Fibroblast of lung (primary cell): Measurements from ENCODE around the gene CAPZB. TPM values are rescaled to one million over a fixed set of nuclear protein-coding genes. Genes with fewer than 3 reads are reported as not detected.
A peak's percentile ranks its signal among the peaks of the same experiment; 100 is the strongest.

ENCODE experiments used
- DNase-seq, 2 donors: peaks; one replicate each; pipeline versions ENCODE4 v3.0.0 to v3.0.0-alpha.2; 2010; ENCODE audit warnings: low read depth in 2 of 2
- H2AFZ ChIP-seq: 2 replicates; pipeline ENCODE4 v1.5.1; 2012; ENCODE audit warnings: low read length, control low read depth, inconsistent platforms
- H3K27ac ChIP-seq: 2 replicates; pipeline ENCODE4 v1.5.1; 2011; ENCODE audit warnings: low read length, control low read depth; ENCODE audit not compliant: insufficient read depth
- H3K27me3 ChIP-seq: 2 replicates; pipeline ENCODE4 v1.5.1; 2011; ENCODE audit warnings: mild to moderate bottlenecking, low read length; ENCODE audit not compliant: control insufficient read depth, insufficient read depth
- H3K36me3 ChIP-seq: 2 replicates; pipeline ENCODE4 v1.5.1; 2011; ENCODE audit warnings: low read length; ENCODE audit not compliant: control insufficient read depth, insufficient read depth
- H3K4me1 ChIP-seq: 2 replicates; pipeline ENCODE4 v1.5.1; 2011; ENCODE audit warnings: low read length; ENCODE audit not compliant: control insufficient read depth, insufficient read depth; ENCODE audit errors: extremely low read depth
- H3K4me2 ChIP-seq: 2 replicates; pipeline ENCODE4 v1.5.1; 2011; ENCODE audit warnings: low read length, control low read depth; ENCODE audit not compliant: insufficient read depth; ENCODE audit errors: extremely low read depth
- H3K4me3 ChIP-seq, 4 experiments: fragments of 200-600 bp in 1 of 4; sonication (generic) in 1 of 4; replicated peaks in 1 of 4; 2 replicates each; pipeline ENCODE4 v1.5.1; 2011 to 2016; ENCODE audit warnings: low read length in 4 of 4, low read depth in 3 of 4, mild to moderate bottlenecking in 3 of 4, control low read depth in 2 of 4, inconsistent platforms in 1 of 4, mixed read lengths in 1 of 4; ENCODE audit not compliant: insufficient read depth in 1 of 4; ENCODE audit errors: control extremely low read depth in 1 of 4
- H3K79me2 ChIP-seq: 2 replicates; pipeline ENCODE4 v1.5.1; 2012; ENCODE audit warnings: mild to moderate bottlenecking, low read length, inconsistent platforms; ENCODE audit not compliant: control insufficient read depth, insufficient read depth
- H3K9ac ChIP-seq: 2 replicates; pipeline ENCODE4 v1.5.1; 2011; ENCODE audit warnings: mild to moderate bottlenecking, low read length, control low read depth; ENCODE audit not compliant: insufficient read depth
- H3K9me3 ChIP-seq: 2 replicates; pipeline ENCODE4 v1.5.1; 2012; ENCODE audit warnings: low read depth, low read length; ENCODE audit not compliant: control insufficient read depth, insufficient read depth
- H4K20me1 ChIP-seq: 2 replicates; pipeline ENCODE4 v1.5.1; 2011; ENCODE audit warnings: low read length; ENCODE audit not compliant: control insufficient read depth, insufficient read depth; ENCODE audit errors: extremely low read depth
- CTCF ChIP-seq, 2 donors: IDR thresholded peaks in 1 of 2; conservative IDR thresholded peaks in 1 of 2; 1 replicate in 1 of 2; 2 replicates in 1 of 2; pipeline ENCODE4 v1.5.1; 2011 to 2012; ENCODE audit warnings: low read length in 2 of 2, control low read depth in 1 of 2, inconsistent platforms in 1 of 2, low read depth in 1 of 2, mild to moderate bottlenecking in 1 of 2
- EZH2 ChIP-seq: IDR thresholded peaks from 2 replicates; pipeline ENCODE4 v1.5.1; 2012; ENCODE audit warnings: low read length, control low read depth, mild to moderate bottlenecking; ENCODE audit errors: missing control alignments
- polyA plus RNA-seq, 2 donors: library from polyadenylated mRNA; depleted of rRNA in 1 of 2; stranded (reverse) in 1 of 2; unstranded in 1 of 2; fragments of >200 nt; gene quantifications; 2 replicates each; pipeline ENCODE4 v1.2.1, GENCODE V29; 2011 to 2012; ENCODE audit warnings: missing spikeins in 1 of 2
- total RNA-seq: library from RNA; depleted of rRNA; stranded (reverse); fragments of >200 nt; gene quantifications from 2 replicates; pipeline ENCODE4 v1.2.1, GENCODE V29; 2014

CAPZB gene
- total and polyA plus RNA-seq, 2 donors (not counting 1 experiment from before 2014, with no cell fraction given), result 104 to 495 TPM

DNA sequence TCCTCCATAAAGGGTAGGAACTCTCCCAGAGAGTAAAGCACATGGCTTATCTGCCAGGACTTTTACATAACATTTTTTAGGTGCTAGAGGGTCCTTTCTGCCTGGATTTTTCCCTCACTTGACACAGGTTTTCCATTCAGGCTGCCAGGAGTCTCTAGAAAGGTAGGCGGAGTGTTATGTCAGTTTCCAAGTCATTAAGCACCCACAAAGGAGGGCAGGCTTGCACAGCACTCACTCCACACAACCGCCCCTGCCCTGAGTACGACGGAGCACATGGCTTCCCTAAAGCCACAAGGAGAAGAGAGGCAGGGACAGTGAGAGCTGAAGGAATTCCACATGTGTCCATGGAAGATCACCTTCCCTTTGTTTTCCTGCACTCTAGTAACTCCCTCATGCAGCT is 55.7 kb downstream of the CAPZB start:
- peak in 1 of 2 donors; percentile 87 for DNase-seq
- Histone ChIP-seq H3K9me3 (no peaks in the 10 kb centered on the region), H3K27ac (peak overlapping the region; percentile 70), H2AFZ (no peak overlapping the region), H3K79me2 (peaks cover 91% of the 10 kb centered on the region), H3K4me1 (peaks cover 48% of the 10 kb centered on the region), H3K4me3 (no peak overlapping the region), H3K9ac (no peak overlapping the region), H3K36me3 (no peaks in the 10 kb centered on the region), H3K27me3 (no peaks in the 10 kb centered on the region), H3K4me2 (peak overlapping the region; percentile 61), H4K20me1 (peaks cover 2% of the 10 kb centered on the region)
- TF ChIP-seq EZH2, result no peak
- no peak for TF ChIP-seq CTCF (conservative IDR thresholded peaks at IDR 0.05 in 1 of 2, IDR thresholded peaks at IDR 0.05 in 1 of 2; ENCODE audit: low read depth in 1 of 2, low read length in 2 of 2)

DNA sequence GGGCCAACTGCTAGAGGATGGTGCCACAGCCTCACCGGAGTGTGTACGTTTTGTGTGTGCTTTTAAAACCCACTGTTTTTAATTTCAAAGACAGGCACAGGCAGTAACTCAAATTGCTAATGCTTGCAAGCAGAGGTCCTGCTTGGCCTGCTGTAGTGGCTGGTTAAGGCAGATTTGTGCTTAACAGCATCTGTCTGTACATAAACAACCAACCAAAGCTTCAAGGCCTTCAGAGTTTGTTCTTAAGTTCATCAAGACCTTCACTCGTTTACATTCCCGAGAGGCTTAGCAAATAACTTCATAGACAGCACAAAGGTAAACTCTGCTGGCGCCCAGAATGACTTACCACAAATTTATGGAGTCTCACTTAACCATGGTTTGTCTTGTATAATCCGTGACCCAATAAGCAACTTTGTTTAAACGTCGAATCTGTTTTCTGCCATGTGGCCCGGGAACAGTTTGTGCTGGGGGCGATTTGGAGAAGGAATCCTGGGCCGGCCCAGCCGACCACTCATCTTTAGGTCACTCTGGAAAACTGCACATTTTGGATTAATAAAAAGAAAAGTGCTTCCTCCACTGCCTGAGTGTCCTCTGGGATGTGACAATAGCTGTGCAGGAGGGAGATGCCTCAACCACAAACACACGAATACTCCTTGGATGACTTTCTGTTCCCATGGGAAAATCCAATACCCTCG is 58.1 kb downstream of the CAPZB start:
- peak; percentile 57 to 85 for DNase-seq
- no peak overlapping the region for H2AFZ ChIP-seq
- H3K4me3 ChIP-seq, result no peak overlapping the region
- no peak overlapping the region for H3K9ac ChIP-seq
- no peaks in the 10 kb centered on the region for H3K27me3 ChIP-seq
- H3K4me1 ChIP-seq, result peaks cover 42% of the 10 kb centered on the region
- H3K36me3 ChIP-seq, result no peaks in the 10 kb centered on the region
- peaks cover 87% of the 10 kb centered on the region for H3K79me2 ChIP-seq
- no peaks in the 10 kb centered on the region for H3K9me3 ChIP-seq
- H3K4me2 ChIP-seq, result peak overlapping the region; percentile 46
- TF ChIP-seq EZH2 (no peak), CTCF (conservative IDR thresholded peaks at IDR 0.05 in 1 of 2, IDR thresholded peaks at IDR 0.05 in 1 of 2; ENCODE audit: low read depth in 1 of 2, low read length in 2 of 2) (peak in 1 of 2 donors; percentile 1)
- peak overlapping the region; percentile 52 for H3K27ac ChIP-seq
- peaks cover 2% of the 10 kb centered on the region for H4K20me1 ChIP-seq

GRCh38 chr1:19426294-19427086 is 58.8 kb downstream of the CAPZB start:
- Histone ChIP-seq H3K9ac (peak overlapping the region; percentile 31), H2AFZ (no peak overlapping the region), H3K4me3 (peak overlapping the region in 1 of 4 experiments; percentile 6), H3K27ac (peak overlapping the region; percentile 52), H3K36me3 (no peaks in the 10 kb centered on the region), H3K4me1 (peaks cover 42% of the 10 kb centered on the region), H3K27me3 (no peaks in the 10 kb centered on the region), H4K20me1 (peaks cover 2% of the 10 kb centered on the region), H3K79me2 (peaks cover 89% of the 10 kb centered on the region), H3K4me2 (peak overlapping the region; percentile 46), H3K9me3 (no peaks in the 10 kb centered on the region)
- DNase-seq, result no peak
- no peak for TF ChIP-seq EZH2
- TF ChIP-seq CTCF (conservative IDR thresholded peaks at IDR 0.05 in 1 of 2, IDR thresholded peaks at IDR 0.05 in 1 of 2; ENCODE audit: low read depth in 1 of 2, low read length in 2 of 2), result no peak
